ENCODE data around the gene KPTN. TPM values are rescaled to one million over a fixed set of nuclear protein-coding genes. Genes with fewer than 3 reads are reported as not detected.

The KPTN gene
- total RNA-seq, 1 experiment from 2014 or later: 23.8 TPM

DNA sequence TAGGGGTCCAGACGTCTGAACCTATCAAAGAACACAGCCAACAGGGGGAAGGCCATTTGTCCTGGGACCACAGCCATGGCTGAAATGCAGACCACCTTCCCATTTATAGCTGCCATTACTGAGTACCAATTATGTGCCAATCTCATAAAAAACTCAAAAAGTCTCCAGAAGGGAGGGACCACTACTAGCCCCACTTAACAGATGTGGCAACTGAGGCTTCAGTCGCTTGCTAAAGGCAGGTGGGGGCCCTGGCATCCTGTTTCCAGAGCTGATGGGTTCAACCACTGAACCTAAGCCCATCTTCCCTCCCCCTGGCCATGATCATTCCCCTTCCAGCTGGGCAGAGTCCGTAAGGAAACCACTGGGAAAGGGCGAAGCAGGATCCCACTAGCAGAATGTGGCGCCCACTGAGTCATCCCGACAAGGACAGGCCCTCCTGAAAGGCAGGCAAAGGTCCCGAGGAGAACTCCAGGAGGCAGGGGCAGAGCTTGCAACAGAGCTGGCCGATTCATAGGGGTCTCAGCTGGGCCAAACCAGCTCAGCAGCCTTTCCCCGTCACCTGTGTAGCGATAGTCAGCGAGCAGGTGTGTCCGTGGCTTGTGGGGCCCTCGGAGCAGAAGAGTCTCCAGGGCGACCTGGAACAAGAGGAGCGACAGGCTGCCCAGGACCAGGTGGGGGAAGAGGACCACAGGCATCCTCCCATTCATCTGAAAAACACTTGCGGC, 45.2 kb upstream of the KPTN start:
- Histone ChIP-seq H3K4me3 (replicated peaks in 1 of 2; ENCODE audit: low read depth in 1 of 2, low read length in 2 of 2) (no peak overlapping the region), H3K79me2 (ENCODE audit: insufficient read depth, low read length) (no peaks in the 10 kb centered on the region), H4K20me1 (ENCODE audit: insufficient read depth) (no peaks in the 10 kb centered on the region), H3K9me3 (ENCODE audit: control insufficient read depth in 1 of 2, insufficient read depth in 1 of 2, low read depth in 1 of 2, low read length in 2 of 2) (no peaks in the 10 kb centered on the region), H2AFZ (ENCODE audit: low read depth, low read length, poor library complexity, severe bottlenecking) (no peak overlapping the region), H3K9me2 (ENCODE audit: insufficient read depth) (no peaks in the 10 kb centered on the region), H3K36me3 (ENCODE audit: control insufficient read depth in 1 of 2, insufficient read depth in 2 of 2, low read length in 2 of 2) (no peaks in the 10 kb centered on the region), H3K27me3 (ENCODE audit: insufficient read depth, low read length) (no peaks in the 10 kb centered on the region), H3K27ac (ENCODE audit: low read depth, low read length) (no peak overlapping the region), H3K4me1 (ENCODE audit: control insufficient read depth in 1 of 2, insufficient read depth in 2 of 2, low read length in 2 of 2) (no peaks in the 10 kb centered on the region), H3K4me2 (ENCODE audit: low read length) (no peak overlapping the region), H3K9ac (ENCODE audit: low read length) (no peak overlapping the region)
- CTCF ChIA-PET: interaction anchor here (0.7 to 1.1 kb wide), 2 partner anchors 14 to 1457 kb away, joined by 3 to 4 read pairs; partner anchors contain the start of gene NAPA
- no peak for DNase-seq (ENCODE audit: low read depth, low spot score)
- RAD21 ChIA-PET (ENCODE audit: low non-redundant PET in 1 of 2, low total read pairs in 2 of 2, uncharacterized antibody in 2 of 2, unreplicated experiment in 2 of 2): no interaction called here
- TF ChIP-seq ZNF274 (IDR thresholded peaks at IDR 0.05; ENCODE audit: low read depth, low read length): no peak
- TF ChIP-seq RAD21 (IDR thresholded peaks at IDR 0.05; ENCODE audit: low read depth): no peak
- no peak for TF ChIP-seq SIN3A (IDR thresholded peaks at IDR 0.05; ENCODE audit: low read depth)
- no peak for TF ChIP-seq ZFX (IDR thresholded peaks at IDR 0.05)
- POLR2A ChIA-PET: interaction anchor here (1.7 kb wide), 1 partner anchor 14 kb away, joined by 5 read pairs; no protein-coding TSS in a partner anchor
- no peak for ATAC-seq
- BruUV-seq (replicated peaks): no TSS peak
- intact Hi-C loops (cut with micrococcal nuclease): no loop called here

DNA sequence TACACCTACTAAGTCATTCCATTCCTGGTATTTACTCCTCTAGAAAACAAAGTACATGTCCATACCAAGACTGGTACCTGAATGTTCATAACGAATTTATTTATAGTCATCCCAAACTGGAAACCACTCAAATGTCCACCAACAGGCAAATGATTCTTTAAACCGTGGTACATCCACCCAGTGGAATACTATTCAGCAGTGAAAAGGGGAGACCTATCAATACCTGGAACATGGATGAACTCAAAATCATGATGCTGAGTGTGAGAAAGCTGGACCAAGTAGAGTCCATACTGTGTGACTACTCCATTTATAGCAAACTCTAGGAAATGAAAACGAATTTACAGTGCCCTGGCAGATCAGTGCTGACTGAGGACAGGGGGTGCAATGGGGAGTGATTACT, 42.8 kb upstream of the KPTN start:
- H3K27me3 ChIP-seq (ENCODE audit: insufficient read depth, low read length): no peaks in the 10 kb centered on the region
- intact Hi-C loops (cut with micrococcal nuclease): no loop called here
- H3K4me3 ChIP-seq (replicated peaks in 1 of 2; ENCODE audit: low read depth in 1 of 2, low read length in 2 of 2): no peak overlapping the region
- TF ChIP-seq TCF7L2 (IDR thresholded peaks at IDR 0.05; ENCODE audit: borderline replicate concordance, extremely low read depth, insufficient read depth, insufficient read length): no peak
- TF ChIP-seq CEBPB (IDR thresholded peaks at IDR 0.05; ENCODE audit: low read depth): no peak
- no peak for TF ChIP-seq JUND (IDR thresholded peaks at IDR 0.05)
- TF ChIP-seq, protein P1, sequence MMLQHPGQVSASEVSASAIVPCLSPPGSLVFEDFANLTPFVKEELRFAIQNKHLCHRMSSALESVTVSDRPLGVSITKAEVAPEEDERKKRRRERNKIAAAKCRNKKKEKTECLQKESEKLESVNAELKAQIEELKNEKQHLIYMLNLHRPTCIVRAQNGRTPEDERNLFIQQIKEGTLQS (IDR thresholded peaks at IDR 0.05): no peak
- TF ChIP-seq ZNF274 (IDR thresholded peaks at IDR 0.05; ENCODE audit: low read depth, low read length): no peak
- TF ChIP-seq POLR2AphosphoS5 (IDR thresholded peaks at IDR 0.05; ENCODE audit: low read depth, low read length): no peak
- no peak for TF ChIP-seq EGR1 (IDR thresholded peaks at IDR 0.05; ENCODE audit: low read depth)
- no peak for TF ChIP-seq EZH2 (IDR thresholded peaks at IDR 0.05)
- TF ChIP-seq, protein P2, sequence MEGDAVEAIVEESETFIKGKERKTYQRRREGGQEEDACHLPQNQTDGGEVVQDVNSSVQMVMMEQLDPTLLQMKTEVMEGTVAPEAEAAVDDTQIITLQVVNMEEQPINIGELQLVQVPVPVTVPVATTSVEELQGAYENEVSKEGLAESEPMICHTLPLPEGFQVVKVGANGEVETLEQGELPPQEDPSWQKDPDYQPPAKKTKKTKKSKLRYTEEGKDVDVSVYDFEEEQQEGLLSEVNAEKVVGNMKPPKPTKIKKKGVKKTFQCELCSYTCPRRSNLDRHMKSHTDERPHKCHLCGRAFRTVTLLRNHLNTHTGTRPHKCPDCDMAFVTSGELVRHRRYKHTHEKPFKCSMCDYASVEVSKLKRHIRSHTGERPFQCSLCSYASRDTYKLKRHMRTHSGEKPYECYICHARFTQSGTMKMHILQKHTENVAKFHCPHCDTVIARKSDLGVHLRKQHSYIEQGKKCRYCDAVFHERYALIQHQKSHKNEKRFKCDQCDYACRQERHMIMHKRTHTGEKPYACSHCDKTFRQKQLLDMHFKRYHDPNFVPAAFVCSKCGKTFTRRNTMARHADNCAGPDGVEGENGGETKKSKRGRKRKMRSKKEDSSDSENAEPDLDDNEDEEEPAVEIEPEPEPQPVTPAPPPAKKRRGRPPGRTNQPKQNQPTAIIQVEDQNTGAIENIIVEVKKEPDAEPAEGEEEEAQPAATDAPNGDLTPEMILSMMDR (IDR thresholded peaks at IDR 0.05 in 2 of 3, conservative IDR thresholded peaks at IDR 0.05 in 1 of 3; ENCODE audit: borderline replicate concordance in 1 of 3, insufficient read depth in 1 of 3, low read depth in 2 of 3, low read length in 2 of 3): no peak
- no peak for TF ChIP-seq SP1 (IDR thresholded peaks at IDR 0.05; ENCODE audit: low read depth)
- TF ChIP-seq EZH2phosphoT487 (IDR thresholded peaks at IDR 0.05; ENCODE audit: borderline replicate concordance): no peak
- no peak for TF ChIP-seq ZFX (IDR thresholded peaks at IDR 0.05)
- no peak for TF ChIP-seq SIN3A (IDR thresholded peaks at IDR 0.05; ENCODE audit: low read depth)
- no peak for TF ChIP-seq SRF (IDR thresholded peaks at IDR 0.05; ENCODE audit: low read depth)
- ChIA-PET POLR2A (no interaction called here), RAD21 (ENCODE audit: low non-redundant PET in 1 of 2, low total read pairs in 2 of 2, uncharacterized antibody in 2 of 2, unreplicated experiment in 2 of 2) (no interaction called here), CTCF (no interaction called here)
- no peaks in the 10 kb centered on the region for H3K36me3 ChIP-seq (ENCODE audit: control insufficient read depth in 1 of 2, insufficient read depth in 2 of 2, low read length in 2 of 2)
- no peak overlapping the region for H3K27ac ChIP-seq (ENCODE audit: low read depth, low read length)
- no peaks in the 10 kb centered on the region for H3K79me2 ChIP-seq (ENCODE audit: insufficient read depth, low read length)
- no peaks in the 10 kb centered on the region for H3K4me1 ChIP-seq (ENCODE audit: control insufficient read depth in 1 of 2, insufficient read depth in 2 of 2, low read length in 2 of 2)
- no peak for ATAC-seq
- no peak overlapping the region for H2AFZ ChIP-seq (ENCODE audit: low read depth, low read length, poor library complexity, severe bottlenecking)
- no peak overlapping the region for H3K4me2 ChIP-seq (ENCODE audit: low read length)
- no peaks in the 10 kb centered on the region for H3K9me3 ChIP-seq (ENCODE audit: control insufficient read depth in 1 of 2, insufficient read depth in 1 of 2, low read depth in 1 of 2, low read length in 2 of 2)
- no peaks in the 10 kb centered on the region for H4K20me1 ChIP-seq (ENCODE audit: insufficient read depth)
- H3K9ac ChIP-seq (ENCODE audit: low read length): no peak overlapping the region
- no TSS peak for BruUV-seq (replicated peaks)
- DNase-seq (ENCODE audit: low read depth, low spot score): no peak
- H3K9me2 ChIP-seq (ENCODE audit: insufficient read depth): no peaks in the 10 kb centered on the region

Measured in HCT116 (cell line).